H1 (cell line): ENCODE data around the gene F11R. TPM values are rescaled to one million over a fixed set of nuclear protein-coding genes. Genes with fewer than 3 reads are reported as not detected.

Source experiments
- CTCF ChIA-PET: fragments of 300-600 bp; sonication (Branson Sonifier 250); formaldehyde crosslinking; loops from one replicate; lab custom pipeline; 2021; ENCODE audit not compliant: partially characterized antibody; lab: Charles Lee
- POLR2A ChIA-PET: fragments of 300-600 bp; sonication (Branson Sonifier 250); formaldehyde crosslinking; loops from one replicate; lab custom pipeline; 2021; ENCODE audit warnings: inconsistent platforms; ENCODE audit not compliant: partially characterized antibody; lab: Charles Lee
- DNase-seq, 2 experiments: peaks; one replicate each; pipeline versions ENCODE4 v3.0.0 to v3.0.0-alpha.2; 2010 to 2022; ENCODE audit warnings: low spot score in 2 of 2, low read depth in 1 of 2, mixed read lengths in 1 of 2
- FAIRE-seq: peaks from 2 replicates; lab custom pipeline; 2011; peaks lifted over from hg19 to GRCh38; lab: Jason Lieb, UNC
- H2AFZ ChIP-seq: 2 replicates; pipeline ENCODE4 v1.8.1; 2012; ENCODE audit warnings: low read length, inconsistent platforms
- H2AK5ac ChIP-seq: 2 replicates; pipeline ENCODE4 v1.6.1; 2013; ENCODE audit warnings: low read depth, low read length
- H2BK120ac ChIP-seq: replicated peaks from 2 replicates; pipeline ENCODE3; 2013; ENCODE audit warnings: low read depth, low read length, inconsistent platforms
- H2BK12ac ChIP-seq: 2 replicates; pipeline ENCODE4 v1.6.1; 2013; ENCODE audit warnings: low read depth, low read length
- H2BK15ac ChIP-seq: 2 replicates; pipeline ENCODE4 v1.6.1; 2013; ENCODE audit warnings: low read length
- H2BK20ac ChIP-seq: 2 replicates; pipeline ENCODE4 v1.6.1; 2013; ENCODE audit warnings: low read length
- H2BK5ac ChIP-seq: 2 replicates; pipeline ENCODE4 v1.6.1; 2013; ENCODE audit warnings: low read depth, low read length
- H3K14ac ChIP-seq: 2 replicates; pipeline ENCODE4 v1.6.1; 2013; ENCODE audit warnings: inconsistent platforms; ENCODE audit not compliant: insufficient read length
- H3K18ac ChIP-seq: 2 replicates; pipeline ENCODE4 v1.6.1; 2013; ENCODE audit warnings: low read length; ENCODE audit errors: extremely low read depth
- H3K23ac ChIP-seq: 2 replicates; pipeline ENCODE4 v1.6.1; 2013; ENCODE audit warnings: inconsistent platforms; ENCODE audit not compliant: insufficient read length
- H3K23me2 ChIP-seq: 2 replicates; pipeline ENCODE4 v1.6.1; 2013; ENCODE audit warnings: low read depth, low read length
- H3K27ac ChIP-seq: 2 replicates; pipeline ENCODE4 v1.6.1; 2011; ENCODE audit warnings: low read depth, low read length, inconsistent platforms
- H3K27me3 ChIP-seq, 4 experiments: replicated peaks in 1 of 4; 1 replicate in 1 of 4; 2 replicates in 3 of 4; pipeline versions ENCODE4 v1.6.1 to v1.8.1; 2011 to 2013; ENCODE audit warnings: low read length in 3 of 4, mild to moderate bottlenecking in 3 of 4, inconsistent platforms in 2 of 4, mixed read lengths in 2 of 4, moderate library complexity in 1 of 4; ENCODE audit not compliant: control insufficient read depth in 3 of 4, insufficient read depth in 3 of 4; ENCODE audit errors: extremely low read depth in 1 of 4
- H3K36me3 ChIP-seq, 4 experiments: 2 replicates each; pipeline versions ENCODE4 v1.6.1 to v1.8.1; 2011 to 2013; ENCODE audit warnings: mild to moderate bottlenecking in 4 of 4, low read length in 3 of 4, moderate library complexity in 2 of 4, control low read depth in 1 of 4, inconsistent platforms in 1 of 4; ENCODE audit not compliant: insufficient read depth in 4 of 4, control insufficient read depth in 2 of 4
- H3K4ac ChIP-seq: replicated peaks from 2 replicates; pipeline ENCODE3; 2013; ENCODE audit warnings: low read length, low read depth, mixed read lengths, inconsistent platforms; ENCODE audit not compliant: insufficient read length
- H3K4me1 ChIP-seq, 4 experiments: replicated peaks in 1 of 4; 1 replicate in 1 of 4; 2 replicates in 3 of 4; pipeline versions ENCODE4 v1.6.1 to v1.8.1; 2011 to 2013; ENCODE audit warnings: low read length in 3 of 4, inconsistent platforms in 2 of 4, mixed read lengths in 1 of 4; ENCODE audit not compliant: insufficient read depth in 4 of 4, control insufficient read depth in 3 of 4
- H3K4me2 ChIP-seq, 2 experiments: 2 replicates each; pipeline versions ENCODE4 v1.6.1 to v1.8.1; 2011 to 2013; ENCODE audit warnings: low read depth in 2 of 2, low read length in 2 of 2, control low read depth in 1 of 2, inconsistent platforms in 1 of 2, mild to moderate bottlenecking in 1 of 2; ENCODE audit not compliant: insufficient read depth in 1 of 2
- H3K4me3 ChIP-seq, 4 experiments: fragments of 200-600, 300-600 bp in 1 of 4; sonication (generic), shearing (Covaris generic), sonication (Bioruptor Twin) in 1 of 4; 2 replicates each; pipeline versions ENCODE4 v1.5.1 to v1.8.1; 2011 to 2016; ENCODE audit warnings: low read length in 4 of 4, low read depth in 3 of 4, control low read depth in 2 of 4, inconsistent platforms in 2 of 4, mild to moderate bottlenecking in 2 of 4, mixed read lengths in 1 of 4, moderate library complexity in 1 of 4; ENCODE audit not compliant: insufficient read depth in 2 of 4; ENCODE audit errors: extremely low read depth in 1 of 4
- H3K56ac ChIP-seq: replicated peaks from 2 replicates; pipeline ENCODE3; 2013; ENCODE audit warnings: low read depth, mild to moderate bottlenecking, mixed read lengths, low read length, inconsistent platforms; ENCODE audit not compliant: insufficient read length
- H3K79me1 ChIP-seq: 2 replicates; pipeline ENCODE4 v1.6.1; 2013; ENCODE audit warnings: low read depth, low read length, control low read depth
- H3K79me2 ChIP-seq, 2 experiments: 2 replicates each; pipeline versions ENCODE4 v1.6.1 to v1.8.1; 2012 to 2013; ENCODE audit warnings: low read length in 2 of 2, mild to moderate bottlenecking in 2 of 2, inconsistent platforms in 1 of 2; ENCODE audit not compliant: insufficient read depth in 2 of 2, control insufficient read depth in 1 of 2
- H3K9ac ChIP-seq, 4 experiments: replicated peaks in 1 of 4; 1 replicate in 1 of 4; 2 replicates in 3 of 4; pipeline versions ENCODE4 v1.6.1 to v1.8.1; 2011 to 2013; ENCODE audit warnings: low read depth in 3 of 4, low read length in 3 of 4, control low read depth in 2 of 4, mild to moderate bottlenecking in 2 of 4, moderate library complexity in 2 of 4, inconsistent platforms in 1 of 4; ENCODE audit errors: extremely low read depth in 1 of 4
- H3K9me3 ChIP-seq, 2 experiments: 2 replicates each; pipeline versions ENCODE4 v1.6.1 to v1.8.1; 2012 to 2013; ENCODE audit warnings: mild to moderate bottlenecking in 2 of 2, moderate library complexity in 2 of 2, control low read depth in 1 of 2, inconsistent platforms in 1 of 2, low read depth in 1 of 2, low read length in 1 of 2, mixed read lengths in 1 of 2; ENCODE audit not compliant: insufficient read depth in 2 of 2
- H4K20me1 ChIP-seq, 2 experiments: replicated peaks in 1 of 2; 2 replicates each; pipeline versions ENCODE3 to v1.8.1; 2011 to 2013; ENCODE audit warnings: inconsistent platforms in 2 of 2, low read length in 2 of 2, mild to moderate bottlenecking in 1 of 2; ENCODE audit not compliant: insufficient read depth in 2 of 2, control insufficient read depth in 1 of 2
- H4K5ac ChIP-seq: 2 replicates; pipeline ENCODE4 v1.6.1; 2013; ENCODE audit warnings: low read length, low read depth, mixed read lengths, inconsistent platforms; ENCODE audit not compliant: insufficient read length
- H4K8ac ChIP-seq: 2 replicates; pipeline ENCODE4 v1.8.0; 2013; ENCODE audit warnings: mild to moderate bottlenecking, moderate library complexity, low read length, inconsistent platforms; ENCODE audit not compliant: insufficient read depth; ENCODE audit errors: extremely low read depth
- H4K91ac ChIP-seq: replicated peaks from 2 replicates; pipeline ENCODE3; 2013; ENCODE audit warnings: low read length, mixed read lengths, inconsistent platforms; ENCODE audit not compliant: insufficient read length
- ATF2 ChIP-seq: IDR thresholded peaks from 2 replicates; pipeline ENCODE4 v1.6.1; 2012; ENCODE audit warnings: low read length, inconsistent platforms
- CHD1 ChIP-seq: IDR thresholded peaks from 2 replicates; pipeline ENCODE4 v1.6.1; 2012; ENCODE audit warnings: low read depth, low read length, improper control_type of control experiment
- CTBP2 ChIP-seq: IDR thresholded peaks from 2 replicates; pipeline ENCODE4 v1.7.0; 2011; ENCODE audit warnings: borderline replicate concordance, mild to moderate bottlenecking, moderate library complexity, mixed read lengths, low read length; ENCODE audit not compliant: insufficient read depth, insufficient read length
- EGR1 ChIP-seq: IDR thresholded peaks from 2 replicates; pipeline ENCODE4 v1.6.1; 2011; ENCODE audit warnings: low read depth, low read length, borderline replicate concordance
- EP300 ChIP-seq, 2 experiments: IDR thresholded peaks; 1 replicate in 1 of 2; 2 replicates in 1 of 2; pipeline ENCODE4 v1.6.1; 2011 to 2012; ENCODE audit warnings: low read depth in 2 of 2, low read length in 2 of 2, mild to moderate bottlenecking in 2 of 2, borderline replicate concordance in 1 of 2, inconsistent platforms in 1 of 2, moderate library complexity in 1 of 2
- POU5F1 ChIP-seq: IDR thresholded peaks from 2 replicates; pipeline ENCODE4 v1.6.1; 2011; ENCODE audit warnings: low read depth, mild to moderate bottlenecking, low read length, moderate library complexity
- SP2 ChIP-seq: IDR thresholded peaks from 2 replicates; pipeline ENCODE4 v1.6.1; 2012; ENCODE audit warnings: mild to moderate bottlenecking, low read length, inconsistent platforms
- WGBS, 2 experiments: shearing (Covaris generic) in 1 of 2; methylation state at CpG; one replicate each; pipeline versions ENCODE4 v1.1.6 to v1.1.7; 2013 to 2015; ENCODE audit warnings: low lambda C conversion rate in 2 of 2, mixed read lengths in 2 of 2, inconsistent platforms in 1 of 2, low coverage in 1 of 2, missing lambda C conversion rate in 1 of 2; ENCODE audit not compliant: insufficient replicate concordance in 2 of 2, insufficient coverage in 1 of 2, insufficient read length in 1 of 2; ENCODE audit errors: extremely low coverage in 1 of 2, missing lambda C conversion rate in 1 of 2; 5-methylcytosine and 5-hydroxymethylcytosine counted together
- polyA plus RNA-seq, 7 experiments: library from polyadenylated mRNA; depleted of rRNA in 3 of 7; stranded (reverse) in 5 of 7; unstranded in 2 of 7; fragments of >200 nt in 5 of 7; fragments of 200-250 nt in 2 of 7; gene quantifications; 1 replicate in 5 of 7; 2 replicates in 1 of 7; 4 replicates in 1 of 7; pipeline versions ENCODE4 v1.2.1 to v1.2.3, GENCODE V29; 2011 to 2013; ENCODE audit warnings: missing spikeins in 2 of 7, mixed read lengths in 2 of 7
- total RNA-seq: library from RNA; stranded (reverse); fragmentation: NEBNext Ultra II Directional; extraction: Animal tissue kit (Norgen Biotek cat#: 25700); gene quantifications from 2 replicates; pipeline ENCODE4 v1.2.1, GENCODE V29; 2021

Gene F11R
- total and polyA plus RNA-seq, 2 of the 8 experiments (the other 6 are each of a cell fraction or from before 2014, with no cell fraction given) = 159 to 200 TPM

DNA sequence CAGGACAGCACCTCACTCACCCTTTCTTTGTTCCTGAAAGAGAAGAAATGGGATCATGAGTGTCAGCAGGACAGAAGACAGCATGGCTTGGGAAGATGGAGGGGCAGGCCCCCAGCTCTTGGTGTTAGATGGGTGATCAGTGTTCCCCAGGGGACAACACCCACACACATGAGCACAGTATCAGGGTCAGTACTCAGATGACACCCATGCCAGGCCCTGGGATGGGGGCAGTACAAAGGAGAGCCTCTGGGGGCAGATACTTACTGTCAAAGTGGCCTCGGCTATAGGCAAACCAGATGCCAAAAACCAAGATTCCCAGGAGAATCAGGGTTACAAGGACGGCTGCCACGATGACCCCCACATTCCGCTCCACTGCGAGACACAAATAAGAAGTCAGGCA is 21.6 kb downstream of the F11R start:
- CTCF ChIA-PET = interaction anchor here (0.7 to 5.1 kb wide), 9 partner anchors 12 to 165 kb away, joined by 3 to 58 read pairs (median 4); partner anchors contain the start of genes F11R and KLHDC9
- TF ChIP-seq ATF2 = no peak
- TF ChIP-seq SP2 = no peak
- no peak for TF ChIP-seq EGR1
- no peak for TF ChIP-seq CHD1
- TF ChIP-seq EP300 (IDR thresholded peaks at IDR 0.05; ENCODE audit: borderline replicate concordance in 1 of 2, low read depth in 2 of 2, low read length in 2 of 2) = no peak
- TF ChIP-seq CTBP2 = no peak
- no peak for TF ChIP-seq POU5F1

More for the DNA sequence above, 21.6 kb downstream of the F11R start:
- Histone ChIP-seq H3K14ac (no peak overlapping the region), H2BK120ac (no peak overlapping the region), H2BK5ac (no peak overlapping the region), H2BK15ac (no peak overlapping the region), H4K91ac (no peak overlapping the region), H3K4me3 (no peak overlapping the region), H4K5ac (no peak overlapping the region), H3K4ac (no peak overlapping the region), H2BK20ac (no peak overlapping the region), H3K9me3 (no peaks in the 10 kb centered on the region), H4K20me1 (peaks cover 0 to 16% of the 10 kb centered on the region in 2 experiments), H2BK12ac (no peak overlapping the region), H3K79me2 (peaks cover 0 to 25% of the 10 kb centered on the region in 2 experiments; a peak in 3 of 4 replicates), H3K36me3 (peaks cover 33 to 58% (median 38%) of the 10 kb centered on the region in 4 experiments), H2AK5ac (no peak overlapping the region), H3K4me1 (peaks cover 0 to 3% (median 0%) of the 10 kb centered on the region in 4 experiments; a peak in 1 of 7 replicates), H3K56ac (no peak overlapping the region), H3K27ac (no peak overlapping the region), H3K23ac (no peak overlapping the region), H3K4me2 (no peak overlapping the region), H3K9ac (no peak overlapping the region), H3K18ac (no peak overlapping the region), H2AFZ (no peak overlapping the region), H3K23me2 (no peaks in the 10 kb centered on the region), H4K8ac (no peak overlapping the region; the same call in 1 of the 2 replicates), H3K79me1 (peaks cover 4% of the 10 kb centered on the region), H3K27me3 (no peaks in the 10 kb centered on the region)
- 92% methylated on average over 5 of the region's 5 CpGs; no CpG with 5 or more reads in 1 of the 2 experiments for WGBS, 2 experiments
- DNase-seq (no peak), FAIRE-seq (no peak)
- POLR2A ChIA-PET = interaction anchor here (0.9 to 1.8 kb wide), 2 partner anchors 21 to 39 kb away, joined by 3 to 5 read pairs; partner anchors contain the start of gene F11R
